Measurements from ENCODE around the gene SAC3D1. TPM values are rescaled to one million over a fixed set of nuclear protein-coding genes. Genes with fewer than 3 reads are reported as not detected.

Gene SAC3D1
- total and polyA plus RNA-seq, 2 of the 8 experiments (the other 6 are each of a cell fraction or from before 2014, with no cell fraction given), result 19.4 to 25.8 TPM

DNA sequence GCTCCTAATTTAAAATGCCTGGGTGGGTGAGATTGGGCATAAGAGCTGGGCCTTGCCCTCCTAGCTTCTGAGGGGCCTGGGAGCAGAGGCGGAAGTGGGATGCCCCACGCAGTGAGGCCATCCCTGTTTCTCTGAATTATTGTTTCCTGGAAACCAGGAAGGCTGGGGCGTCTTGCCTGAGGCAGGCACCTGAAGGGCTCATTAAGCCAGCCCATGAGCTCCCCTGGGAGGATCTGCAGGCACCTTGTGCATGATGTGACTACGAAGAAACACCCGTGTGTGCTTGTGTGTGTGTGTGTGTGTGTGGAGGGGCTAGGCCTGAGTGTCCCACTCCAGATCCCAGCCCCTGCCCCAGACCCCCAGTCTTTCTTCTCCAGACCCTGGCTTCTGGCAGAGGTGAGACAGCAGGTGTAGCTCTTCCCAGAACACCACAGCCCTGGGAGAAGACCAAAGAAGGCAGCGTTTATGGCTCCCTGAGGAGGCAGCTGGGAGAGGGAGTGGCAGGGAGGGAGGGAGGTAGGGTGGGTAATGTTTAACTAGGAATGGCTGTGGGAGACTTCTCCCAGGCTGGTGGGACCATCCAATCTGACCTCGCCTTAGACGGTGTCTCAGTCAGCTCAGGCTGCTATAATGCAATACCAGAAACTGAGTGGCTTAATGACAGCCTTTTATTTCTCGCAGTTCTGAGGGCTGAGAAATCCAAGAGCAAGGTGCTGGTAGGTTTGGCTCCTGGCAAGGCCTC lies 42.1 kb upstream of the SAC3D1 start:
- Histone ChIP-seq H2BK5ac (ENCODE audit: low read depth, low read length) (no peak overlapping the region), H3K23me2 (ENCODE audit: low read depth, low read length) (no peaks in the 10 kb centered on the region), H2BK120ac (replicated peaks; ENCODE audit: low read depth, low read length) (no peak overlapping the region), H3K4me3 (ENCODE audit: extremely low read depth in 1 of 4, insufficient read depth in 2 of 4, low read depth in 3 of 4, low read length in 4 of 4) (no peak overlapping the region), H4K91ac (replicated peaks; ENCODE audit: insufficient read length, low read length) (no peak overlapping the region), H3K56ac (replicated peaks; ENCODE audit: insufficient read length, low read depth, low read length) (no peak overlapping the region), H3K27me3 (replicated peaks in 1 of 4; ENCODE audit: control insufficient read depth in 3 of 4, extremely low read depth in 1 of 4, insufficient read depth in 3 of 4, low read length in 3 of 4) (no peaks in the 10 kb centered on the region), H2BK20ac (ENCODE audit: low read length) (no peak overlapping the region), H2BK15ac (ENCODE audit: low read length) (no peak overlapping the region), H2AFZ (ENCODE audit: low read length) (no peak overlapping the region), H3K79me1 (ENCODE audit: low read depth, low read length) (no peaks in the 10 kb centered on the region), H4K5ac (ENCODE audit: insufficient read length, low read depth, low read length) (no peak overlapping the region), H3K4me2 (ENCODE audit: insufficient read depth in 1 of 2, low read depth in 2 of 2, low read length in 2 of 2) (no peak overlapping the region), H4K20me1 (replicated peaks in 1 of 2; ENCODE audit: control insufficient read depth in 1 of 2, insufficient read depth in 2 of 2, low read length in 2 of 2) (no peaks in the 10 kb centered on the region), H2BK12ac (ENCODE audit: low read depth, low read length) (no peak overlapping the region), H3K14ac (ENCODE audit: insufficient read length) (no peak overlapping the region), H3K9me3 (ENCODE audit: insufficient read depth in 2 of 2, low read depth in 1 of 2, low read length in 1 of 2) (no peaks in the 10 kb centered on the region), H4K8ac (ENCODE audit: extremely low read depth, insufficient read depth, low read length) (no peak overlapping the region), H3K18ac (ENCODE audit: extremely low read depth, low read length) (no peak overlapping the region), H3K9ac (replicated peaks in 1 of 4; ENCODE audit: extremely low read depth in 1 of 4, low read depth in 3 of 4, low read length in 3 of 4) (no peak overlapping the region), H3K4me1 (replicated peaks in 1 of 4; ENCODE audit: control insufficient read depth in 3 of 4, insufficient read depth in 4 of 4, low read length in 3 of 4) (peaks cover 0 to 9% (median 1%) of the 10 kb centered on the region in 4 experiments; a peak in 2 of 7 replicates), H3K36me3 (ENCODE audit: control insufficient read depth in 2 of 4, insufficient read depth in 4 of 4, low read length in 3 of 4) (no peaks in the 10 kb centered on the region), H3K79me2 (ENCODE audit: control insufficient read depth in 1 of 2, insufficient read depth in 2 of 2, low read length in 2 of 2) (no peaks in the 10 kb centered on the region), H3K27ac (ENCODE audit: low read depth, low read length) (no peak overlapping the region), H3K4ac (replicated peaks; ENCODE audit: insufficient read length, low read depth, low read length) (no peak overlapping the region), H3K23ac (ENCODE audit: insufficient read length) (no peak overlapping the region), H2AK5ac (ENCODE audit: low read depth, low read length) (no peak overlapping the region)
- ChIA-PET CTCF (ENCODE audit: partially characterized antibody) (interaction anchor here (0.6 to 6.1 kb wide), 9 partner anchors 15 to 150 kb away, joined by 3 to 65 read pairs (median 5); partner anchors contain the start of genes ARL2 and SNX15), POLR2A (ENCODE audit: partially characterized antibody) (interaction anchor here (0.9 to 2.8 kb wide), 4 partner anchors 14 to 220 kb away, joined by 3 to 20 read pairs (median 5); partner anchors contain the start of genes ARL2, PPP2R5B and SF1)
- 80% methylated on average over 9 of the region's 9 CpGs; no CpG with 5 or more reads in 1 of the 2 experiments for WGBS, 2 experiments (ENCODE audit: extremely low coverage in 1 of 2, insufficient coverage in 1 of 2, insufficient read length in 1 of 2, insufficient replicate concordance in 2 of 2, low coverage in 1 of 2, low lambda C conversion rate in 2 of 2, missing lambda C conversion rate in 1 of 2)
- FAIRE-seq (no peak), DNase-seq (ENCODE audit: low read depth in 1 of 2, low spot score in 2 of 2) (no peak)
- TF ChIP-seq YY1 (IDR thresholded peaks at IDR 0.05; ENCODE audit: low read depth, low read length) (no peak), TEAD4 (IDR thresholded peaks at IDR 0.05; ENCODE audit: low read depth, low read length) (no peak), POU5F1 (IDR thresholded peaks at IDR 0.05; ENCODE audit: low read depth, low read length) (no peak), NANOG (IDR thresholded peaks at IDR 0.05; ENCODE audit: insufficient read depth, low read depth, low read length, poor library complexity, severe bottlenecking) (no peak), ZNF274 (IDR thresholded peaks at IDR 0.05; ENCODE audit: borderline replicate concordance, extremely low read depth, low read length) (no peak), SIN3A (conservative IDR thresholded peaks at IDR 0.05 in 1 of 2, IDR thresholded peaks at IDR 0.05 in 1 of 2; ENCODE audit: low read depth in 1 of 2, low read length in 2 of 2) (no peak), CBX8 (IDR thresholded peaks at IDR 0.05; ENCODE audit: borderline replicate concordance, low read depth, low read length) (no peak), TAF7 (optimal IDR thresholded peaks at IDR 0.05; ENCODE audit: borderline replicate concordance, low read depth, low read length) (no peak)
